RWPE1 (cell line): Measurements from ENCODE around the gene CDC42EP4.
"Not testable (repeated sequence)": the region's sequence is repeated elsewhere in the genome, so short reads cannot be mapped to it uniquely, and the experiment has no call there.

ENCODE experiments used
- CTCF ChIA-PET: fragments of 350-600 bp; sonication (Branson Sonifier 250); formaldehyde crosslinking; extraction: SDS; loops from one replicate; lab custom pipeline; 2021; lab: Yijun Ruan, JAX
- POLR2A ChIA-PET: fragments of 400-600 bp; formaldehyde crosslinking; extraction: SDS; loops from one replicate; lab custom pipeline; 2020; ENCODE audit warnings: antibody characterized with exemption; ENCODE audit not compliant: low non-redundant PET; lab: Yijun Ruan, JAX
- DNase-seq: peaks from one replicate; pipeline ENCODE4 v3.0.0; 2012; ENCODE audit warnings: low spot score
- H3K27ac ChIP-seq: fragments of 450-650 bp; 2 replicates; pipeline ENCODE4 v1.5.1; 2017
- CTCF ChIP-seq: fragments of 450-650 bp; conservative IDR thresholded peaks from 2 replicates; pipeline ENCODE4 v1.5.1; 2017; ENCODE audit warnings: low read depth, mild to moderate bottlenecking

Gene CDC42EP4

GRCh38 chr17:73336408-73337329, 24.9 kb upstream of the CDC42EP4 start:
- ChIA-PET CTCF (no interaction called here), POLR2A (interaction anchor here (0.6 kb wide), 1 partner anchor 28 kb away, joined by 3 read pairs; no protein-coding TSS in a partner anchor)
- DNase-seq: no peak
- peak overlapping the region; percentile 97 for H3K27ac ChIP-seq
- TF ChIP-seq CTCF: no peak

GRCh38 chr17:73335591-73336407, 24.0 kb upstream of the CDC42EP4 start:
- POLR2A ChIA-PET: interaction anchor here (0.6 kb wide), 1 partner anchor 27 kb away, joined by 3 read pairs; no protein-coding TSS in a partner anchor
- TF ChIP-seq CTCF: no peak
- no peak for DNase-seq
- peak overlapping the region; percentile 97 for H3K27ac ChIP-seq
- CTCF ChIA-PET: no interaction called here

- CTCF ChIA-PET: no interaction called here
- H3K27ac ChIP-seq: peak overlapping the region; percentile 97
- no peak for DNase-seq
- TF ChIP-seq CTCF: no peak
- POLR2A ChIA-PET: no interaction called here
Observed at GRCh38 chr17:73334771-73335513, 23.1 kb upstream of the CDC42EP4 start.

GRCh38 chr17:73333445-73333844, 21.6 kb upstream of the CDC42EP4 start:
- peak overlapping the region; percentile 86 for H3K27ac ChIP-seq
- DNase-seq, CTCF ChIA-PET: not testable (repeated sequence)
- POLR2A ChIA-PET: interaction anchor here (0.6 kb wide), 1 partner anchor 747 kb away, joined by 4 read pairs; no protein-coding TSS in a partner anchor

- POLR2A ChIA-PET: no interaction called here
- TF ChIP-seq CTCF: no peak
- CTCF ChIA-PET: no interaction called here
- peak overlapping the region; percentile 39; the same call in 1 of the 2 replicates for H3K27ac ChIP-seq
- DNase-seq: no peak
Observed at GRCh38 chr17:73331060-73331459, 19.3 kb upstream of the CDC42EP4 start.

- ChIA-PET POLR2A (no interaction called here), CTCF (no interaction called here)
- H3K27ac ChIP-seq: peak overlapping the region; percentile 34; the same call in 1 of the 2 replicates
- no peak for TF ChIP-seq CTCF
- no peak for DNase-seq
Observed at GRCh38 chr17:73327676-73328075, 15.9 kb upstream of the CDC42EP4 start.
